Measurements from ENCODE around the gene ITGB2. TPM values are rescaled to one million over a fixed set of nuclear protein-coding genes. Genes with fewer than 3 reads are reported as not detected.

The ITGB2 gene
- total RNA-seq, 1 donor from 2014 or later, result not detected

- Histone ChIP-seq H3K9ac (no peak overlapping the region), H2AFZ (replicated peaks) (no peak overlapping the region), H3K27me3 (no peaks in the 10 kb centered on the region), H3K27ac (no peak overlapping the region), H3K36me3 (no peaks in the 10 kb centered on the region), H3K79me2 (ENCODE audit: low read depth) (peaks cover 80% of the 10 kb centered on the region), H3F3A (ENCODE audit: low read depth) (peaks cover 11% of the 10 kb centered on the region), H3K9me3 (ENCODE audit: low read depth) (no peaks in the 10 kb centered on the region), H3K4me3 (no peak overlapping the region), H3K4me2 (no peak overlapping the region), H3K4me1 (peaks cover 10% of the 10 kb centered on the region), H4K20me1 (ENCODE audit: low read depth) (peaks cover 78% of the 10 kb centered on the region)
- Mint-ChIP-seq H3K27me3 (ENCODE audit: insufficient read depth, low read depth) (peaks cover 5% of the 10 kb centered on the region), H3K4me3 (no peak overlapping the region), H3K4me1 (peaks cover 23% of the 10 kb centered on the region), H3K27ac (no peak overlapping the region), H3K9me3 (no peaks in the 10 kb centered on the region), H3K36me3 (peaks cover 11% of the 10 kb centered on the region)
- TF ChIP-seq EZH2phosphoT487 (IDR thresholded peaks at IDR 0.05), result no peak
- no peak for TF ChIP-seq EZH2 (IDR thresholded peaks at IDR 0.05)
- TF ChIP-seq, protein P1, sequence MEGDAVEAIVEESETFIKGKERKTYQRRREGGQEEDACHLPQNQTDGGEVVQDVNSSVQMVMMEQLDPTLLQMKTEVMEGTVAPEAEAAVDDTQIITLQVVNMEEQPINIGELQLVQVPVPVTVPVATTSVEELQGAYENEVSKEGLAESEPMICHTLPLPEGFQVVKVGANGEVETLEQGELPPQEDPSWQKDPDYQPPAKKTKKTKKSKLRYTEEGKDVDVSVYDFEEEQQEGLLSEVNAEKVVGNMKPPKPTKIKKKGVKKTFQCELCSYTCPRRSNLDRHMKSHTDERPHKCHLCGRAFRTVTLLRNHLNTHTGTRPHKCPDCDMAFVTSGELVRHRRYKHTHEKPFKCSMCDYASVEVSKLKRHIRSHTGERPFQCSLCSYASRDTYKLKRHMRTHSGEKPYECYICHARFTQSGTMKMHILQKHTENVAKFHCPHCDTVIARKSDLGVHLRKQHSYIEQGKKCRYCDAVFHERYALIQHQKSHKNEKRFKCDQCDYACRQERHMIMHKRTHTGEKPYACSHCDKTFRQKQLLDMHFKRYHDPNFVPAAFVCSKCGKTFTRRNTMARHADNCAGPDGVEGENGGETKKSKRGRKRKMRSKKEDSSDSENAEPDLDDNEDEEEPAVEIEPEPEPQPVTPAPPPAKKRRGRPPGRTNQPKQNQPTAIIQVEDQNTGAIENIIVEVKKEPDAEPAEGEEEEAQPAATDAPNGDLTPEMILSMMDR (IDR thresholded peaks at IDR 0.05), result no peak
- DNase-seq (ENCODE audit: low spot score), result no peak
Measured at GRCh38 chr21:44943005-44943685, 22.4 kb upstream of the ITGB2 start.

DNA sequence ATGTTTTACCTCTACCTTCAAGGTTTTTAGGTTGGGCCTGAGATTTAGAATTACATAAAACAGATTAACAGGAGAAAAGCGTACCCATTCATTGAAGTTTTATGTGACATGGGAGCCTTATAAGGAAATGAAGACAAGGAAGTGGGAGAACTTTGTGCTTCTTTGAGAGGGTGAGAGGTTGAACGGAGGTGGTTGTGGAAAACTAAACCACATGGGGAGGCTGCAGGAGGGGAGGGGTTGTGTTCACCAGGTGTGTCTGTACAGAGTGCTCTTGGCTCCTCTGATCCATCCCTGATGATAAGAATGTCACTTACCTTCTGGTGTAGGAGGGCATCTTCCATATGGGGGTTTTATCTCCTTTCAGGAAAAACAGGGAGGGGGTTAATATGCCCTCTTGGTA, 21.9 kb upstream of the ITGB2 start:
- Histone ChIP-seq H3F3A (ENCODE audit: low read depth) (peaks cover 11% of the 10 kb centered on the region), H3K4me1 (peaks cover 10% of the 10 kb centered on the region), H3K27me3 (no peaks in the 10 kb centered on the region), H4K20me1 (ENCODE audit: low read depth) (peaks cover 74% of the 10 kb centered on the region), H3K9ac (no peak overlapping the region), H2AFZ (replicated peaks) (no peak overlapping the region), H3K36me3 (no peaks in the 10 kb centered on the region), H3K4me3 (no peak overlapping the region), H3K79me2 (ENCODE audit: low read depth) (peaks cover 80% of the 10 kb centered on the region), H3K4me2 (no peak overlapping the region), H3K9me3 (ENCODE audit: low read depth) (no peaks in the 10 kb centered on the region), H3K27ac (no peak overlapping the region)
- no peak for DNase-seq (ENCODE audit: low spot score)
- Mint-ChIP-seq H3K9me3 (no peaks in the 10 kb centered on the region), H3K27me3 (ENCODE audit: insufficient read depth, low read depth) (peaks cover 5% of the 10 kb centered on the region), H3K36me3 (peaks cover 11% of the 10 kb centered on the region), H3K4me3 (peak overlapping the region; percentile 58), H3K27ac (no peak overlapping the region), H3K4me1 (peaks cover 23% of the 10 kb centered on the region)
- TF ChIP-seq EZH2phosphoT487 (IDR thresholded peaks at IDR 0.05) (no peak), EZH2 (IDR thresholded peaks at IDR 0.05) (no peak)
- TF ChIP-seq, protein P1 (IDR thresholded peaks at IDR 0.05), result no peak

DNA sequence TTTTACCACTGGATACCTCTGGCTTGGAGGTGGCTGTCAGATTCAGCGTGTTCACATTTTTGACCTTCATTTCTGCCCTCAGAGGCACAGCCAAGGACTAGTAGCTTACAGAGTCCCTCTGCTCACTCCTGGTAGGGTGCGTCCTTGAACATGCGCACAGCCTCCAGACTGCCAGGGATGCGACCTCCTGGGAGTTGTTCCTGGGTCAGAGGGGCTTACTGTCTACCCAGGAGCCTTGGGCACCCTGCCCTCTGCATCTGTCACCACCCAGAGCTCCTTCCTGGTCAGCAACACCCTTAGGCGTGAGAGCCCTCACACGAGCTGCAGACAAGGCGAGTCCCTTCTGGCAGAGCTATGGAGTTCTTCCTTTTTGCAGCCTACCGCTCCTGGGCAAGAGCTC, 20.9 kb upstream of the ITGB2 start:
- no peaks in the 10 kb centered on the region for H3K9me3 ChIP-seq (ENCODE audit: low read depth)
- peak overlapping the region; percentile 85 for H3K9ac ChIP-seq
- Mint-ChIP-seq H3K4me1 (peaks cover 23% of the 10 kb centered on the region), H3K4me3 (peak overlapping the region; percentile 92), H3K9me3 (no peaks in the 10 kb centered on the region), H3K36me3 (peaks cover 11% of the 10 kb centered on the region), H3K27ac (no peak overlapping the region), H3K27me3 (ENCODE audit: insufficient read depth, low read depth) (peaks cover 8% of the 10 kb centered on the region)
- H3K4me1 ChIP-seq, result peaks cover 10% of the 10 kb centered on the region
- peaks cover 80% of the 10 kb centered on the region for H3K79me2 ChIP-seq (ENCODE audit: low read depth)
- peaks cover 64% of the 10 kb centered on the region for H4K20me1 ChIP-seq (ENCODE audit: low read depth)
- H3K4me3 ChIP-seq, result peak overlapping the region; percentile 99
- DNase-seq (ENCODE audit: low spot score), result no peak
- peaks cover 11% of the 10 kb centered on the region for H3F3A ChIP-seq (ENCODE audit: low read depth)
- no peak overlapping the region for H3K27ac ChIP-seq
- peak overlapping the region; percentile 100 for H3K4me2 ChIP-seq
- H3K27me3 ChIP-seq, result no peaks in the 10 kb centered on the region
- no peak for TF ChIP-seq EZH2 (IDR thresholded peaks at IDR 0.05)
- no peak for TF ChIP-seq EZH2phosphoT487 (IDR thresholded peaks at IDR 0.05)
- TF ChIP-seq, protein P1 (IDR thresholded peaks at IDR 0.05), result no peak
- H2AFZ ChIP-seq (replicated peaks), result no peak overlapping the region
- H3K36me3 ChIP-seq, result no peaks in the 10 kb centered on the region

Data from neural progenitor cell (in vitro differentiated cells).